HEK293T (cell line): ENCODE data around the gene COA3.

Experiments
- BHLHE40 ChIP-seq: fragments of 450-650 bp; IDR thresholded peaks from 2 replicates; pipeline ENCODE4 v1.6.1; 2016; ENCODE audit warnings: mild to moderate bottlenecking, moderate library complexity, borderline replicate concordance
- FOXA1 ChIP-seq: fragments of 450-650 bp; IDR thresholded peaks from 2 replicates; pipeline ENCODE4 v1.6.1; 2016; ENCODE audit warnings: mild to moderate bottlenecking
- FOXK2 ChIP-seq: fragments of 450-650 bp; IDR thresholded peaks from 2 replicates; pipeline ENCODE4 v1.6.1; 2016; ENCODE audit warnings: mild to moderate bottlenecking
- FOXM1 ChIP-seq: fragments of 450-650 bp; IDR thresholded peaks from 2 replicates; pipeline ENCODE4 v1.6.1; 2017; ENCODE audit warnings: mild to moderate bottlenecking, borderline replicate concordance
- HDGF ChIP-seq: fragments of 450-650 bp; IDR thresholded peaks from 2 replicates; pipeline ENCODE4 v1.6.1; 2017; ENCODE audit warnings: antibody characterized with exemption, borderline replicate concordance
- LEF1 ChIP-seq: fragments of 450-650 bp; IDR thresholded peaks from 2 replicates; pipeline ENCODE4 v1.6.1; 2017; ENCODE audit warnings: mild to moderate bottlenecking, borderline replicate concordance
- PKNOX1 ChIP-seq: fragments of 450-650 bp; IDR thresholded peaks from 2 replicates; pipeline ENCODE4 v1.6.1; 2016
- SP1 ChIP-seq: fragments of 450-650 bp; IDR thresholded peaks from 2 replicates; pipeline ENCODE4 v1.6.1; 2017
- SUZ12 ChIP-seq: fragments of 450-650 bp; IDR thresholded peaks from 2 replicates; pipeline ENCODE4 v1.6.1; 2016; ENCODE audit warnings: mild to moderate bottlenecking
- TARDBP ChIP-seq: fragments of 450-650 bp; IDR thresholded peaks from 2 replicates; pipeline ENCODE4 v1.6.1; 2016
- ZNF384 ChIP-seq: fragments of 450-650 bp; IDR thresholded peaks from 2 replicates; pipeline ENCODE4 v1.6.1; 2016

GRCh38 chr17:42845556-42845917 lies 47.0 kb upstream of the COA3 start:
- TF ChIP-seq FOXM1 (no peak), PKNOX1 (no peak), FOXK2 (no peak), FOXA1 (no peak), HDGF (no peak), ZNF384 (no peak), TARDBP (no peak), SP1 (no peak), SUZ12 (no peak), LEF1 (no peak), BHLHE40 (no peak)
